Lower leg skin (tissue), 3 donors: ENCODE results near the gene CD247.

Source experiments
- POLR2A ChIP-seq, 2 donors: fragments of 450-650 bp; IDR thresholded peaks; one replicate each; pipeline ENCODE4 v1.6.1; 2016 to 2017; ENCODE audit warnings: antibody characterized with exemption in 2 of 2, mild to moderate bottlenecking in 1 of 2, moderate library complexity in 1 of 2
- TF ChIP-seq, protein P1 (sequence below), 3 donors: fragments of 450-650 bp; IDR thresholded peaks; one replicate each; pipeline ENCODE4 v1.5.1; 2016; ENCODE audit warnings: antibody characterized with exemption in 3 of 3, mild to moderate bottlenecking in 3 of 3, moderate library complexity in 2 of 3

- TF ChIP-seq, protein P1, sequence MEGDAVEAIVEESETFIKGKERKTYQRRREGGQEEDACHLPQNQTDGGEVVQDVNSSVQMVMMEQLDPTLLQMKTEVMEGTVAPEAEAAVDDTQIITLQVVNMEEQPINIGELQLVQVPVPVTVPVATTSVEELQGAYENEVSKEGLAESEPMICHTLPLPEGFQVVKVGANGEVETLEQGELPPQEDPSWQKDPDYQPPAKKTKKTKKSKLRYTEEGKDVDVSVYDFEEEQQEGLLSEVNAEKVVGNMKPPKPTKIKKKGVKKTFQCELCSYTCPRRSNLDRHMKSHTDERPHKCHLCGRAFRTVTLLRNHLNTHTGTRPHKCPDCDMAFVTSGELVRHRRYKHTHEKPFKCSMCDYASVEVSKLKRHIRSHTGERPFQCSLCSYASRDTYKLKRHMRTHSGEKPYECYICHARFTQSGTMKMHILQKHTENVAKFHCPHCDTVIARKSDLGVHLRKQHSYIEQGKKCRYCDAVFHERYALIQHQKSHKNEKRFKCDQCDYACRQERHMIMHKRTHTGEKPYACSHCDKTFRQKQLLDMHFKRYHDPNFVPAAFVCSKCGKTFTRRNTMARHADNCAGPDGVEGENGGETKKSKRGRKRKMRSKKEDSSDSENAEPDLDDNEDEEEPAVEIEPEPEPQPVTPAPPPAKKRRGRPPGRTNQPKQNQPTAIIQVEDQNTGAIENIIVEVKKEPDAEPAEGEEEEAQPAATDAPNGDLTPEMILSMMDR (IDR thresholded peaks at IDR 0.05): no peak
- TF ChIP-seq POLR2A (IDR thresholded peaks at IDR 0.05): no peak
Measured at GRCh38 chr1:167426716-167427115, 91.6 kb downstream of the CD247 start.
